HCT116 (cell line): Measurements from ENCODE around the gene COL5A1. TPM values are rescaled to one million over a fixed set of nuclear protein-coding genes. Genes with fewer than 3 reads are reported as not detected.

Experiments
- ATAC-seq: fragments of 200-7000 bp; cut with Tn5 transposase; 2 replicates; pipeline ENCODE4 v1.9.1; 2020; ENCODE audit warnings: mild to moderate bottlenecking, moderate library complexity
- BruUV-seq: library from RNA; stranded (reverse); fragments of 400-500 nt; replicated peaks from 2 replicates; lab custom pipeline; 2021; lab: Mats Ljungman, UMichigan
- CTCF ChIA-PET: fragments of 300-600 bp; sonication (Branson Sonifier 250); formaldehyde crosslinking; loops from one replicate; lab custom pipeline; 2021; ENCODE audit warnings: antibody characterized with exemption; lab: Charles Lee
- POLR2A ChIA-PET: fragments of 300-600, 350-600 bp; sonication (Branson Sonifier 250); formaldehyde crosslinking; loops from one replicate; lab custom pipeline; 2021; ENCODE audit warnings: antibody characterized with exemption; lab: Charles Lee
- RAD21 ChIA-PET, 2 experiments: fragments of 300-600 bp; sonication (Branson Sonifier 250); formaldehyde crosslinking; loops; one replicate each; lab custom pipeline; 2023; ENCODE audit warnings: low total read pairs in 2 of 2; ENCODE audit not compliant: uncharacterized antibody in 2 of 2, unreplicated experiment in 2 of 2, low non-redundant PET in 1 of 2; lab: Charles Lee
- DNase-seq: peaks from one replicate; pipeline ENCODE4 v3.0.0-alpha.2; 2010; ENCODE audit warnings: low read depth, low spot score
- H2AFZ ChIP-seq: fragments of 200-600 bp; shearing (Covaris generic), sonication (generic); 2 replicates; pipeline ENCODE4 v1.6.1; 2017; ENCODE audit warnings: low read depth, mixed run types, mixed read lengths, antibody characterized with exemption, low read length; ENCODE audit not compliant: poor library complexity, severe bottlenecking
- H3K27ac ChIP-seq: 2 replicates; pipeline ENCODE4 v1.5.1; 2012; ENCODE audit warnings: low read depth, low read length
- H3K27me3 ChIP-seq: fragments of 200-600 bp; sonication (generic); 2 replicates; pipeline ENCODE4 v1.6.1; 2016; ENCODE audit warnings: mixed run types, low read length, mixed read lengths; ENCODE audit not compliant: insufficient read depth
- H3K36me3 ChIP-seq, 2 experiments: fragments of 200-500 bp in 1 of 2; fragments of 200-600 bp in 1 of 2; sonication (Bioruptor generic) in 1 of 2; sonication (generic) in 1 of 2; 2 replicates each; pipeline versions ENCODE4 v1.5.1 to v1.6.1; 2014 to 2016; ENCODE audit warnings: low read length in 2 of 2, inconsistent platforms in 1 of 2, mixed read lengths in 1 of 2, mixed run types in 1 of 2; ENCODE audit not compliant: insufficient read depth in 2 of 2, control insufficient read depth in 1 of 2
- H3K4me1 ChIP-seq, 2 experiments: fragments of 200-600 bp in 1 of 2; sonication (generic) in 1 of 2; 2 replicates each; pipeline versions ENCODE4 v1.5.1 to v1.6.1; 2012 to 2017; ENCODE audit warnings: low read length in 2 of 2, inconsistent platforms in 1 of 2, mild to moderate bottlenecking in 1 of 2, mixed read lengths in 1 of 2, mixed run types in 1 of 2, moderate library complexity in 1 of 2; ENCODE audit not compliant: insufficient read depth in 2 of 2, control insufficient read depth in 1 of 2
- H3K4me2 ChIP-seq: fragments of 200-600 bp; sonication (generic); 2 replicates; pipeline ENCODE4 v1.6.1; 2017; ENCODE audit warnings: mixed run types, low read length, mixed read lengths
- H3K4me3 ChIP-seq, 2 experiments: fragments of 200-600 bp in 1 of 2; sonication (generic) in 1 of 2; replicated peaks in 1 of 2; 2 replicates each; pipeline ENCODE4 v1.5.1; 2011 to 2016; ENCODE audit warnings: low read length in 2 of 2, control low read depth in 1 of 2, low read depth in 1 of 2, mild to moderate bottlenecking in 1 of 2, mixed read lengths in 1 of 2, mixed run types in 1 of 2
- H3K79me2 ChIP-seq: fragments of 200-600 bp; sonication (generic); 2 replicates; pipeline ENCODE4 v1.6.1; 2017; ENCODE audit warnings: mild to moderate bottlenecking, mixed run types, low read length, moderate library complexity, mixed read lengths; ENCODE audit not compliant: insufficient read depth
- H3K9ac ChIP-seq: fragments of 200-600 bp; sonication (generic); 2 replicates; pipeline ENCODE4 v1.6.1; 2016; ENCODE audit warnings: low read length, mixed read lengths
- H3K9me2 ChIP-seq: fragments of 200-600 bp; sonication (generic), shearing (Covaris generic); 2 replicates; pipeline ENCODE4 v1.6.1; 2017; ENCODE audit warnings: mixed run types, mild to moderate bottlenecking, moderate library complexity; ENCODE audit not compliant: insufficient read depth
- H3K9me3 ChIP-seq, 2 experiments: fragments of 200-500 bp in 1 of 2; fragments of 200-600 bp in 1 of 2; sonication (Bioruptor generic) in 1 of 2; sonication (generic) in 1 of 2; 2 replicates each; pipeline ENCODE4 v1.6.1; 2014 to 2017; ENCODE audit warnings: low read length in 2 of 2, mixed read lengths in 2 of 2, inconsistent platforms in 1 of 2, low read depth in 1 of 2, mild to moderate bottlenecking in 1 of 2, mixed run types in 1 of 2, moderate library complexity in 1 of 2; ENCODE audit not compliant: control insufficient read depth in 1 of 2, insufficient read depth in 1 of 2
- H4K20me1 ChIP-seq: fragments of 200-600 bp; sonication (generic), shearing (Covaris generic); 2 replicates; pipeline ENCODE4 v1.6.1; 2017; ENCODE audit warnings: mixed run types, mild to moderate bottlenecking, moderate library complexity; ENCODE audit not compliant: insufficient read depth
- CBX3 ChIP-seq: IDR thresholded peaks from 2 replicates; pipeline ENCODE4 v1.6.1; 2012; ENCODE audit warnings: low read depth
- CEBPB ChIP-seq: IDR thresholded peaks from 2 replicates; pipeline ENCODE4 v1.6.1; 2012; ENCODE audit warnings: low read depth
- EGR1 ChIP-seq: IDR thresholded peaks from 2 replicates; pipeline ENCODE4 v1.6.1; 2012; ENCODE audit warnings: low read depth
- EZH2phosphoT487 ChIP-seq: fragments of 200-600 bp; IDR thresholded peaks from 2 replicates; pipeline ENCODE4 v1.6.1; 2018; ENCODE audit warnings: antibody characterized with exemption, borderline replicate concordance
- FOSL1 ChIP-seq: IDR thresholded peaks from 2 replicates; pipeline ENCODE4 v1.6.1; 2012; ENCODE audit warnings: low read depth
- JUND ChIP-seq: IDR thresholded peaks from 2 replicates; pipeline ENCODE4 v1.6.1; 2012
- POLR2A ChIP-seq: IDR thresholded peaks from 2 replicates; pipeline ENCODE4 v1.7.0; 2011; ENCODE audit warnings: borderline replicate concordance; ENCODE audit not compliant: insufficient read depth, insufficient read length; ENCODE audit errors: extremely low read depth
- RAD21 ChIP-seq: IDR thresholded peaks from 2 replicates; pipeline ENCODE4 v1.6.1; 2012; ENCODE audit warnings: low read depth, mild to moderate bottlenecking
- TCF7L2 ChIP-seq: IDR thresholded peaks from 2 replicates; pipeline ENCODE4 v1.7.0; 2011; ENCODE audit warnings: borderline replicate concordance, inconsistent platforms; ENCODE audit not compliant: insufficient read depth, insufficient read length; ENCODE audit errors: extremely low read depth
- ZNF274 ChIP-seq: fragments of 200-500 bp; sonication (Bioruptor generic); IDR thresholded peaks from 2 replicates; pipeline ENCODE4 v1.6.1; 2014; ENCODE audit warnings: mild to moderate bottlenecking, low read depth, low read length, inconsistent platforms
- intact Hi-C: fragments of 100-400 bp; cut with micrococcal nuclease; formaldehyde crosslinking; loops from 2 replicates; pipeline ENCODE4 v1.10.0; 2022
- total RNA-seq: library from RNA; stranded (reverse); gene quantifications from one replicate; pipeline ENCODE4 v1.2.1, GENCODE V29; 2021; ENCODE audit not compliant: unreplicated experiment
- TF ChIP-seq, protein P1 (sequence below): IDR thresholded peaks from 2 replicates; pipeline ENCODE4 v1.6.1; 2012; ENCODE audit warnings: low read depth
- TF ChIP-seq, protein P2 (sequence below), 3 experiments: fragments of 200-600 bp in 1 of 3; sonication (generic) in 1 of 3; IDR thresholded peaks in 2 of 3; conservative IDR thresholded peaks in 1 of 3; 2 replicates each; pipeline ENCODE4 v1.5.1; 2012 to 2017; ENCODE audit warnings: low read depth in 2 of 3, low read length in 2 of 3, antibody characterized with exemption in 1 of 3, borderline replicate concordance in 1 of 3, control low read depth in 1 of 3, mild to moderate bottlenecking in 1 of 3, mixed read lengths in 1 of 3, mixed run types in 1 of 3, moderate library complexity in 1 of 3; ENCODE audit not compliant: insufficient read depth in 1 of 3
- TF ChIP-seq, protein P3 (sequence below): IDR thresholded peaks from 2 replicates; pipeline ENCODE4 v1.6.1; 2012
- TF ChIP-seq, protein P4 (sequence below): IDR thresholded peaks from 2 replicates; pipeline ENCODE4 v1.6.1; 2011; ENCODE audit warnings: mild to moderate bottlenecking, low read length, moderate library complexity; ENCODE audit not compliant: insufficient replicate concordance; ENCODE audit errors: extremely low read depth

The COL5A1 gene
- total RNA-seq, 1 experiment from 2014 or later = 0.30 TPM

DNA sequence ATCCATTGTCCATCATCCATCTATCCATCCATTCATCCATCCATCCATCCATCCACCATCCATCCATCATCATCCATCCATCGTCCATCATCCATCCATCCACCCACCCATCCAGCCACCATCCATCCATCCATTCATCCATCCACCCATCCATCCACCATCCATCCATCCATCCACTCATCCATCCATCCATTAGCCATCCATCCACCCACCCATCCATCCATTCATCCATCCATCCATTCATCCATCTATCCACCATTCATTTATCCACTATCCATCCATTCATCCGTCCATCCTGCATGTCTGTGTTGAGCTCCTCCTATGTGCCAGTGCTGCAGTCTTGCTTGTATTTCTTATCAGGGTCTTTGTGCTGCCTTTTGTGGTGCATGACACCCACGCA, 44.2 kb downstream of the COL5A1 start:
- no peaks in the 10 kb centered on the region for H3K36me3 ChIP-seq
- H3K27ac ChIP-seq = no peak overlapping the region
- no peak overlapping the region for H3K9ac ChIP-seq
- no peak for DNase-seq
- POLR2A ChIA-PET = no interaction called here
- no peaks in the 10 kb centered on the region for H3K9me2 ChIP-seq
- no TSS peak for BruUV-seq
- H2AFZ ChIP-seq = no peak overlapping the region
- intact Hi-C loops = no loop called here
- no peak overlapping the region for H3K4me2 ChIP-seq
- no peak overlapping the region for H3K4me3 ChIP-seq
- no peaks in the 10 kb centered on the region for H3K27me3 ChIP-seq
- RAD21 ChIA-PET = no interaction called here
- no peaks in the 10 kb centered on the region for H3K4me1 ChIP-seq
- TF ChIP-seq EGR1 (no peak), FOSL1 (no peak), EZH2phosphoT487 (no peak), CEBPB (no peak), JUND (no peak), POLR2A (no peak), RAD21 (no peak), CBX3 (no peak), TCF7L2 (no peak), ZNF274 (no peak)
- TF ChIP-seq, protein P1, sequence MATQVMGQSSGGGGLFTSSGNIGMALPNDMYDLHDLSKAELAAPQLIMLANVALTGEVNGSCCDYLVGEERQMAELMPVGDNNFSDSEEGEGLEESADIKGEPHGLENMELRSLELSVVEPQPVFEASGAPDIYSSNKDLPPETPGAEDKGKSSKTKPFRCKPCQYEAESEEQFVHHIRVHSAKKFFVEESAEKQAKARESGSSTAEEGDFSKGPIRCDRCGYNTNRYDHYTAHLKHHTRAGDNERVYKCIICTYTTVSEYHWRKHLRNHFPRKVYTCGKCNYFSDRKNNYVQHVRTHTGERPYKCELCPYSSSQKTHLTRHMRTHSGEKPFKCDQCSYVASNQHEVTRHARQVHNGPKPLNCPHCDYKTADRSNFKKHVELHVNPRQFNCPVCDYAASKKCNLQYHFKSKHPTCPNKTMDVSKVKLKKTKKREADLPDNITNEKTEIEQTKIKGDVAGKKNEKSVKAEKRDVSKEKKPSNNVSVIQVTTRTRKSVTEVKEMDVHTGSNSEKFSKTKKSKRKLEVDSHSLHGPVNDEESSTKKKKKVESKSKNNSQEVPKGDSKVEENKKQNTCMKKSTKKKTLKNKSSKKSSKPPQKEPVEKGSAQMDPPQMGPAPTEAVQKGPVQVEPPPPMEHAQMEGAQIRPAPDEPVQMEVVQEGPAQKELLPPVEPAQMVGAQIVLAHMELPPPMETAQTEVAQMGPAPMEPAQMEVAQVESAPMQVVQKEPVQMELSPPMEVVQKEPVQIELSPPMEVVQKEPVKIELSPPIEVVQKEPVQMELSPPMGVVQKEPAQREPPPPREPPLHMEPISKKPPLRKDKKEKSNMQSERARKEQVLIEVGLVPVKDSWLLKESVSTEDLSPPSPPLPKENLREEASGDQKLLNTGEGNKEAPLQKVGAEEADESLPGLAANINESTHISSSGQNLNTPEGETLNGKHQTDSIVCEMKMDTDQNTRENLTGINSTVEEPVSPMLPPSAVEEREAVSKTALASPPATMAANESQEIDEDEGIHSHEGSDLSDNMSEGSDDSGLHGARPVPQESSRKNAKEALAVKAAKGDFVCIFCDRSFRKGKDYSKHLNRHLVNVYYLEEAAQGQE = no peak
- TF ChIP-seq, protein P2, sequence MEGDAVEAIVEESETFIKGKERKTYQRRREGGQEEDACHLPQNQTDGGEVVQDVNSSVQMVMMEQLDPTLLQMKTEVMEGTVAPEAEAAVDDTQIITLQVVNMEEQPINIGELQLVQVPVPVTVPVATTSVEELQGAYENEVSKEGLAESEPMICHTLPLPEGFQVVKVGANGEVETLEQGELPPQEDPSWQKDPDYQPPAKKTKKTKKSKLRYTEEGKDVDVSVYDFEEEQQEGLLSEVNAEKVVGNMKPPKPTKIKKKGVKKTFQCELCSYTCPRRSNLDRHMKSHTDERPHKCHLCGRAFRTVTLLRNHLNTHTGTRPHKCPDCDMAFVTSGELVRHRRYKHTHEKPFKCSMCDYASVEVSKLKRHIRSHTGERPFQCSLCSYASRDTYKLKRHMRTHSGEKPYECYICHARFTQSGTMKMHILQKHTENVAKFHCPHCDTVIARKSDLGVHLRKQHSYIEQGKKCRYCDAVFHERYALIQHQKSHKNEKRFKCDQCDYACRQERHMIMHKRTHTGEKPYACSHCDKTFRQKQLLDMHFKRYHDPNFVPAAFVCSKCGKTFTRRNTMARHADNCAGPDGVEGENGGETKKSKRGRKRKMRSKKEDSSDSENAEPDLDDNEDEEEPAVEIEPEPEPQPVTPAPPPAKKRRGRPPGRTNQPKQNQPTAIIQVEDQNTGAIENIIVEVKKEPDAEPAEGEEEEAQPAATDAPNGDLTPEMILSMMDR (IDR thresholded peaks at IDR 0.05 in 2 of 3, conservative IDR thresholded peaks at IDR 0.05 in 1 of 3; ENCODE audit: borderline replicate concordance in 1 of 3, insufficient read depth in 1 of 3, low read depth in 2 of 3, low read length in 2 of 3) = no peak
- TF ChIP-seq, protein P3, sequence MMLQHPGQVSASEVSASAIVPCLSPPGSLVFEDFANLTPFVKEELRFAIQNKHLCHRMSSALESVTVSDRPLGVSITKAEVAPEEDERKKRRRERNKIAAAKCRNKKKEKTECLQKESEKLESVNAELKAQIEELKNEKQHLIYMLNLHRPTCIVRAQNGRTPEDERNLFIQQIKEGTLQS = no peak
- TF ChIP-seq, protein P4, sequence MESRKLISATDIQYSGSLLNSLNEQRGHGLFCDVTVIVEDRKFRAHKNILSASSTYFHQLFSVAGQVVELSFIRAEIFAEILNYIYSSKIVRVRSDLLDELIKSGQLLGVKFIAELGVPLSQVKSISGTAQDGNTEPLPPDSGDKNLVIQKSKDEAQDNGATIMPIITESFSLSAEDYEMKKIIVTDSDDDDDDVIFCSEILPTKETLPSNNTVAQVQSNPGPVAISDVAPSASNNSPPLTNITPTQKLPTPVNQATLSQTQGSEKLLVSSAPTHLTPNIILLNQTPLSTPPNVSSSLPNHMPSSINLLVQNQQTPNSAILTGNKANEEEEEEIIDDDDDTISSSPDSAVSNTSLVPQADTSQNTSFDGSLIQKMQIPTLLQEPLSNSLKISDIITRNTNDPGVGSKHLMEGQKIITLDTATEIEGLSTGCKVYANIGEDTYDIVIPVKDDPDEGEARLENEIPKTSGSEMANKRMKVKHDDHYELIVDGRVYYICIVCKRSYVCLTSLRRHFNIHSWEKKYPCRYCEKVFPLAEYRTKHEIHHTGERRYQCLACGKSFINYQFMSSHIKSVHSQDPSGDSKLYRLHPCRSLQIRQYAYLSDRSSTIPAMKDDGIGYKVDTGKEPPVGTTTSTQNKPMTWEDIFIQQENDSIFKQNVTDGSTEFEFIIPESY = no peak
- no peaks in the 10 kb centered on the region for H3K79me2 ChIP-seq
- H4K20me1 ChIP-seq = no peaks in the 10 kb centered on the region
- CTCF ChIA-PET = no interaction called here
- H3K9me3 ChIP-seq = no peaks in the 10 kb centered on the region
- ATAC-seq = no peak
